GM19240 (cell line): Measurements from ENCODE around the gene ASTN2.
A peak's percentile ranks its signal among the peaks of the same experiment; 100 is the strongest.

ENCODE experiments used
- DNase-seq: peaks from one replicate; pipeline ENCODE4 v3.0.0; 2011; ENCODE audit warnings: low spot score; ENCODE audit not compliant: insufficient read length

The ASTN2 gene

GRCh38 chr9:116546711-116547581 is 867.9 kb downstream of the ASTN2 start:
- no peak for DNase-seq

- no peak for DNase-seq
These were observed 870.0 kb downstream of the ASTN2 start for GRCh38 chr9:116544896-116545295.

GRCh38 chr9:116543731-116544400 is 871.0 kb downstream of the ASTN2 start:
- DNase-seq: no peak

GRCh38 chr9:116541402-116541801 is 873.5 kb downstream of the ASTN2 start:
- DNase-seq: no peak

GRCh38 chr9:116539549-116539948 is 875.3 kb downstream of the ASTN2 start:
- DNase-seq: no peak

GRCh38 chr9:116525611-116526010 is 889.2 kb downstream of the ASTN2 start:
- DNase-seq: no peak

- DNase-seq: no peak
These were observed 889.9 kb downstream of the ASTN2 start for GRCh38 chr9:116524778-116525470.

- DNase-seq: no peak
These were observed 894.6 kb downstream of the ASTN2 start for GRCh38 chr9:116520218-116520617.

- no peak for DNase-seq
These were observed 898.4 kb downstream of the ASTN2 start for GRCh38 chr9:116516456-116516855.

- DNase-seq: no peak
These were observed 899.3 kb downstream of the ASTN2 start for GRCh38 chr9:116515541-116515940.

- DNase-seq: no peak
These were observed 908.2 kb downstream of the ASTN2 start for GRCh38 chr9:116506685-116507084.

GRCh38 chr9:116504893-116505480 is 909.9 kb downstream of the ASTN2 start:
- peak; percentile 4 for DNase-seq

GRCh38 chr9:116504081-116504480 is 910.8 kb downstream of the ASTN2 start:
- no peak for DNase-seq

GRCh38 chr9:116502746-116503145 is 912.1 kb downstream of the ASTN2 start:
- DNase-seq: no peak

- no peak for DNase-seq
These were observed 913.0 kb downstream of the ASTN2 start for GRCh38 chr9:116501871-116502270.

- no peak for DNase-seq
These were observed 914.6 kb downstream of the ASTN2 start for GRCh38 chr9:116499986-116500871.

GRCh38 chr9:116499434-116499833 is 915.4 kb downstream of the ASTN2 start:
- no peak for DNase-seq

GRCh38 chr9:116497095-116497890 is 917.6 kb downstream of the ASTN2 start:
- no peak for DNase-seq

GRCh38 chr9:116496167-116496566 is 918.7 kb downstream of the ASTN2 start:
- no peak for DNase-seq

- DNase-seq: no peak
These were observed 919.1 kb downstream of the ASTN2 start for GRCh38 chr9:116495725-116496124.
